Right forelimb (tissue), 1 donor: Measurements from ENCODE around the gene ARFIP2.

Source experiments
- DNase-seq: peaks from one replicate; pipeline ENCODE4 v3.0.0-alpha.2; 2018

The ARFIP2 gene

DNA sequence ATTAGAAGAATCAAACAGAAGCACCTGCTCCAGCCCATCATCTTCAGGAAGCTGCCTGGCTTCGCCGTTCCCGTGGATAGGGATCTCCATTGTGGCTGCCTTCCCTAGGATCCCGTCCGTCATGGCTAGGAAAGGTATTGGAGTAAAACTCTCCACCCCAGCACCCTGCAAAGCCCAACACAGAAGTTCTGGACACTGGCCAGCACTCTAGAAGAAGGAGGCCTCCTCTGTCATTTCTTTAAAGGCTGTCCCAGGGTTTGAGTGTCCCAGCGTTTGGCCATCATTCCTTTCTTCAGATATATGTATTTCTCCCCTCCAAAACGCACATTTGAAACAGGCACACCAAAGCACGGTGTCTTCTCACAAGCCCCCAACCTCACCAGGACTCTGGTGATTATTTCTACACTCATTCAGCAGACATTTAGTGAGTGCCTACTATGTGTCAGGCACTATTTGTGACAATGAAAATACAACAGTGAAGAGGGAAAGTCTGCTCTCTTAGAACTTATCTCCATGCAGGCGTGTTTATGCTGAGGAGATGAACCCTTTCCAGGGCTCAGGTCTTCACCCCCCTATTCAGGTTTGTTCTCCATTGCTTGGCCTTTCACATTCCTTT, 724 bp downstream of the ARFIP2 start:
- DNase-seq, result no peak

- DNase-seq, result no peak
These were observed 4.6 kb downstream of the ARFIP2 start for GRCh38 chr11:6476571-6476970.

DNA sequence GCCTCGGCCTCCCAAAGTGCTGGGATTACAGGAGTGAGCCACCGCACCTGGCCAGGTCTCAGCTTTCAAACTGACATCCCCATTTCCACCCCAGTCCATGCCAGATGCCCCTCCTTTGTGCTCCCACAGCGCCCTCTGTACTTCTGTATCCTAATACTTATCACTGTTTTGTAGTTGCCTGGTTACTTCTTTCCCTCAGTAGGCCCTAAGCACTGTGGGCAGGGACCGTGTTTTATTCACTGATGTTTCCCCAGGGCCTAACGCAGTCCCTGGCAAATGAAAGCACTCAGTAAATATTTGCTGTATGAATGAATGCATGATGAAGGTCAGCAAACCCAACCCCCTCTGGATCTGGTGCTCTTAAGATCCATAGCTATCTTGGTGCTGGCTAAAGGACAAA, 5.2 kb downstream of the ARFIP2 start:
- no peak for DNase-seq

- no peak for DNase-seq
These were observed 6.2 kb downstream of the ARFIP2 start for GRCh38 chr11:6474806-6475500.

DNA sequence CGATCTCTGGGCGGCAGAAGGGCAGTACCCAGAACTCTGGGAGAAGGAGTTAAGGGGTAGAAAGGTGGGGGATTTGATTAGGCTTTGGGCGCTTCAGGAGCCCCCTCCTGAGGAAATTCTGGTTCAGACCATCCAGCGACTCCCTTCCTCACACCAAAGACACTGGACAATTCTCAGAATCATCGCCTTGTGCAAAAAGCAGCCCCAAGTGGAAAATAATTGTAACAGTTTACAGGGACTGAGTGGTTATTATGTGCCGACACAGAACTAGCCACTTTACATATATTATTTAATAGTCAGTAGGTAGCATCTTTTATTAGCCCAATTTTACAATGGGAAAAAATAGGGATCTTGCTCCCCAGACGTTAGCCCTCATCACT, 6.7 kb downstream of the ARFIP2 start:
- no peak for DNase-seq

GRCh38 chr11:6473451-6474412, 7.4 kb downstream of the ARFIP2 start, which contains the start of gene TRIM3:
TRIM3 (minus strand) TSS chr11:6473941; CDS start chr11:6465695, 8,246 bp downstream.
- peak; percentile 96 for DNase-seq

- DNase-seq, result no peak
These were observed 8.2 kb downstream of the ARFIP2 start for GRCh38 chr11:6472934-6473333.

DNA sequence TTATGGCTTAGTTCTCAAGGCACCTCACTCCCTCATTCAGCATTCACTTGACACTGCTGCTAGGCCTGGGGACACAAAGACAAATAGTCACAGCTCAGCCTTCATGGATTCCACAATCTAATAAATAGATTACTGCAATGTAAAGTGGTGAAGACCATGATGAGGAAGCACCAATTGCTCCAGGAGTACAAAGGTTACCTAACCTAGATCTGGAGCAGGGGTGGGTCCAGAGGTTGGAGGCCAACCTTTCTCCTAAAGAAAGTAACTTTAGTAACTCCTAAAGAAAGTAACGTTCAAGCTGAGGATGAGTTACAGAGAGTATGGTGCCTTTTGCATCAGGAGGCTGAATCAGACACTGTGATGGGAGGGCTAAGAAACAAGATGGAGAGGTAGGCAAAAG, 11.5 kb downstream of the ARFIP2 start:
- DNase-seq, result no peak

- DNase-seq, result peak; percentile 88
These were observed 12.2 kb downstream of the ARFIP2 start for GRCh38 chr11:6468712-6469495.

GRCh38 chr11:6459099-6459450, 22.1 kb downstream of the ARFIP2 start:
- DNase-seq, result no peak

GRCh38 chr11:6458352-6459098, 22.6 kb downstream of the ARFIP2 start:
- no peak for DNase-seq

- DNase-seq, result no peak
These were observed 23.4 kb downstream of the ARFIP2 start for GRCh38 chr11:6457581-6458320.

GRCh38 chr11:6456361-6457073, 24.6 kb downstream of the ARFIP2 start:
- no peak for DNase-seq

DNA sequence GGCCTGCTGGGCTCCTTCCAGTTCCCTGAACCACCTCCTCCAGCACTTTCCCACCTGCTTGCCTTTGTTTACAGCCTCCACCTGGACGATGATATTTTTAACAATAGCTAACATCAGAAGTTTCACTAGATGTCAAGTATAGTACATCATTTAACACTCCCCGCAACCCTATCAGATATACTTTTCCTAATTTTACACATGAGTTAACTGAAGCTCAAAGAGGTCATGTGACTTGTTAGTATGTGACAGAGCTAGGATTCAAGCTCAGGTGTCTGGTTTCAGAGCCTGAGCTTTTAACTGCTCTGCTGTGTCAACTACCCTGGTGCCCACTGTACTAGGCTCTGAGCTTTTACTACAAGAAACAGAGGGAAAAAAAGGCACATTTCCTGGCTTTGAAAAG, 26.1 kb downstream of the ARFIP2 start:
- DNase-seq, result no peak

DNA sequence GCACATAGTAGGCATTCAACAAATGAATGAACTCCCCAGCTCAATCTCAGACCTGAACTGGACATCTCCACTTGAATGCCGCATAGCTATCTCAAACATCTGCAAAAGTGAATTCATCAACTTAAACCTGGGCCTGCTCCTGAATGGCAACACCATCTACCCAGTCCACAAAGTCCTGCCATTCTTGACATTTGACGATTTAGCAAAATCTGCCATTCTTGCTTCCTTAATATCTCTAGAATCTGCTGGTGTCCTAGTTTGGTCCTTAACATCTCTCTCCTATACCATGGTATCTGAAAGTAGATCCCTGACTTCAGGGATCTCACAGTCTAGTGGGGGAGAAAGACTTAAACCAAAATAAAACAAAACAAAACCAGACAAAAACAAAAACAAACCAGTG, 28.0 kb downstream of the ARFIP2 start:
- no peak for DNase-seq

DNA sequence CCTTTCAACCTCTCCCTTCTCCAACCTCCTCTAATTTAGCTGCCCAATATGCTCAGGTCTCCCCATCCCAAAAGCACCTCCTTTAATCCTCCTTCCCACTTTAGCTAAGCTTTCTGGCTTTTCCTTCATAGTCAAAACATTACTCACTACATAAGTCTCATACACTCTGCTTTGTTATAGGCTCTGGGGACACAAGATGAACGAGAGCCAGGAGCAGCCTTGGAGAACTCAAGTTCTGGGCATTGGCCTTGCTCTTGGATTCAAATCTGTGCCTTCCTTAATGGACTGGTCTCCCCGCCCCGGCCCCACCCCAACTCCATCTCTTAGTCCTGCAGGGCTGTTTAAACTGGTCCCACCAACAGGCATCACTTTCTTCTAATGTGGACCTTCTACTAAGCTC, 28.9 kb downstream of the ARFIP2 start:
- no peak for DNase-seq

DNA sequence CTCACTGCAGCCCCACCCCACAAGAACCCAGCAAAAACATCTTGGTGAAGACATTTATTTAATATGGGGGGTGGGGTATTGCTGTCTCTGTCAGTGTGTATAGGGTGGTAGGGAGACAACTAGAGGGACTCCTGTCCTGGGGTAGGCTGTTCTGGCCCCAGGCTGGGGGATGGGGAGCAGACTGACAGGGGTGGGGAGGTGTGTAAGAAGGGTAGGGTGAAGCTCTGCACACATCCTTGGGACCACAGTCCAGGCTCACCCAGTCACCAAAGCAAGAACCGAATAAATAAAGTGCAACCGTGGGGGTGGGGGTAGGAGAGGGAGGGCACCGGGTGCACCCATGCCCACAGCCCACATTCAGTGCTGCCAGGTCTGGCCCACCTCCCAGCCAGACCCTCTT, 32.6 kb downstream of the ARFIP2 start:
- DNase-seq, result no peak

GRCh38 chr11:6443269-6444003, 37.7 kb downstream of the ARFIP2 start:
- DNase-seq, result peak; percentile 54

DNA sequence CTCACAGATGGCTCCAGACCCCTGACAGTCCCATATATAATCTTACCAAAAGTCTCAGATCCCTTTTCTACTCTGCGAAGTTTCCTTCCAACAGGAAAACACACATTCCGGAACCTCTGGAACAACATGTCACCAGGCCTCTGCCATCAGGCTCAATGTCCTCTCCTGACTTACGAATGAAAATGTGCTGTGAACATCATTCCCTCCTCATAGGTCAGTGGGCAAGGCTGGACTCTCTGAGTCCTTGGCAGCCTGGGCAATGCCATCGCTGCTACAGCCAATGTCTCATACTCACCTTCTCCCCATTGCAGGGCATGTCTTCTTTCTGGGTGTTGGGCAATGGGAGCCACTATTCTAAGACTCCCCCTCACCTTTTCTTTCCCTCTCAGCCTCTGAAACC, 38.7 kb downstream of the ARFIP2 start:
- DNase-seq, result no peak

- DNase-seq, result no peak
These were observed 40.2 kb downstream of the ARFIP2 start, which contains the start of gene HPX for GRCh38 chr11:6440906-6441358. HPX (minus strand) TSS chr11:6440987; CDS start chr11:6440963, 24 bp downstream.
